WTC11 (cell line): ENCODE measurements around the gene GRM8. TPM values are rescaled to one million over a fixed set of nuclear protein-coding genes. Genes with fewer than 3 reads are reported as not detected.

Experiments
- ATAC-seq: fragments of 200-7000 bp; cut with Tn5 transposase; 2 replicates; pipeline ENCODE4 v1.10.0; 2021; ENCODE audit warnings: mild to moderate bottlenecking, moderate library complexity
- CTCF ChIA-PET: fragments of 300-600 bp; sonication (Branson Sonifier 250); formaldehyde crosslinking; loops from one replicate; lab custom pipeline; 2021; ENCODE audit warnings: antibody characterized with exemption; lab: Charles Lee
- POLR2A ChIA-PET: fragments of 350-600 bp; sonication (Branson Sonifier 250); formaldehyde crosslinking; loops from one replicate; lab custom pipeline; 2021; ENCODE audit warnings: antibody characterized with exemption; lab: Charles Lee
- DNase-seq: peaks from one replicate; pipeline ENCODE4 v3.0.0; 2021; ENCODE audit warnings: low spot score
- H3K27ac Mint-ChIP-seq: 2 replicates; pipeline ENCODE4 v1.8.0; 2021; ENCODE audit warnings: mixed read lengths
- H3K27me3 Mint-ChIP-seq: 2 replicates; pipeline ENCODE4 v1.8.0; 2021; ENCODE audit warnings: low read depth, mild to moderate bottlenecking, moderate library complexity, mixed read lengths
- H3K36me3 Mint-ChIP-seq: 2 replicates; pipeline ENCODE4 v1.8.0; 2021; ENCODE audit warnings: mixed read lengths
- H3K4me1 Mint-ChIP-seq: 2 replicates; pipeline ENCODE4 v1.8.0; 2022; ENCODE audit warnings: mixed read lengths
- H3K4me3 Mint-ChIP-seq: 2 replicates; pipeline ENCODE4 v1.8.0; 2021; ENCODE audit warnings: mild to moderate bottlenecking, moderate library complexity, mixed read lengths
- H3K9me3 Mint-ChIP-seq: 2 replicates; pipeline ENCODE4 v1.8.0; 2021; ENCODE audit warnings: mixed read lengths
- ATF3 ChIP-seq: sonication (generic); formaldehyde crosslinking; conservative IDR thresholded peaks from 2 replicates; pipeline ENCODE4 v1.8.1; 2022; ENCODE audit warnings: mild to moderate bottlenecking, missing genetic modification reagents
- CREM ChIP-seq: sonication (generic); formaldehyde crosslinking; IDR thresholded peaks from 2 replicates; pipeline ENCODE4 v1.8.1; 2022; ENCODE audit warnings: mild to moderate bottlenecking, missing genetic modification reagents, moderate library complexity
- EMX1 ChIP-seq: fragments of 250-450 bp; sonication (Bioruptor Pico); IDR thresholded peaks from 2 replicates; pipeline ENCODE4 v1.8.0; 2021; ENCODE audit warnings: mild to moderate bottlenecking
- ESRRA ChIP-seq: sonication (generic); formaldehyde crosslinking; IDR thresholded peaks from 2 replicates; pipeline ENCODE4 v1.8.1; 2022; ENCODE audit warnings: mild to moderate bottlenecking, missing genetic modification reagents, borderline replicate concordance
- FOXJ3 ChIP-seq: sonication (generic); formaldehyde crosslinking; IDR thresholded peaks from 2 replicates; pipeline ENCODE4 v1.9.0; 2021; ENCODE audit warnings: missing genetic modification reagents, mild to moderate bottlenecking, borderline replicate concordance
- FOXK1 ChIP-seq: sonication (generic); formaldehyde crosslinking; IDR thresholded peaks from 2 replicates; pipeline ENCODE4 v1.8.0; 2022; ENCODE audit warnings: mild to moderate bottlenecking, moderate library complexity, missing genetic modification reagents
- JUN ChIP-seq: sonication (generic); formaldehyde crosslinking; IDR thresholded peaks from 2 replicates; pipeline ENCODE4 v1.8.0; 2023; ENCODE audit warnings: mild to moderate bottlenecking, missing genetic modification reagents
- MLX ChIP-seq: sonication (generic); formaldehyde crosslinking; IDR thresholded peaks from 2 replicates; pipeline ENCODE4 v1.8.1; 2023; ENCODE audit warnings: mild to moderate bottlenecking, missing genetic modification reagents, moderate library complexity
- NFATC4 ChIP-seq: fragments of 250-450 bp; sonication (Bioruptor Pico); IDR thresholded peaks from 2 replicates; pipeline ENCODE4 v1.9.0; 2021; ENCODE audit warnings: mild to moderate bottlenecking
- OVOL2 ChIP-seq: fragments of 250-450 bp; sonication (Bioruptor Pico); IDR thresholded peaks from 2 replicates; pipeline ENCODE4 v1.9.0; 2021; ENCODE audit warnings: mild to moderate bottlenecking, borderline replicate concordance
- PREB ChIP-seq: sonication (generic); formaldehyde crosslinking; IDR thresholded peaks from 2 replicates; pipeline ENCODE4 v1.8.1; 2022; ENCODE audit warnings: mild to moderate bottlenecking, missing genetic modification reagents, moderate library complexity, borderline replicate concordance
- RELA ChIP-seq: sonication (generic); formaldehyde crosslinking; IDR thresholded peaks from 2 replicates; pipeline ENCODE4 v1.8.1; 2022; ENCODE audit warnings: missing genetic modification reagents, mild to moderate bottlenecking, borderline replicate concordance
- TEAD4 ChIP-seq: sonication (generic); formaldehyde crosslinking; IDR thresholded peaks from 2 replicates; pipeline ENCODE4 v1.8.0; 2022; ENCODE audit warnings: mild to moderate bottlenecking, missing genetic modification reagents
- ZBTB21 ChIP-seq: sonication (generic); formaldehyde crosslinking; IDR thresholded peaks from 2 replicates; pipeline ENCODE4 v1.8.1; 2023; ENCODE audit warnings: mild to moderate bottlenecking, missing genetic modification reagents, borderline replicate concordance
- ZNF232 ChIP-seq: sonication (generic); formaldehyde crosslinking; IDR thresholded peaks from 2 replicates; pipeline ENCODE4 v1.8.0; 2022; ENCODE audit warnings: mild to moderate bottlenecking, missing genetic modification reagents
- ZNF281 ChIP-seq: sonication (generic); formaldehyde crosslinking; IDR thresholded peaks from 2 replicates; pipeline ENCODE4 v1.8.0; 2023; ENCODE audit warnings: mild to moderate bottlenecking, missing genetic modification reagents
- ZNF396 ChIP-seq: fragments of 250-450 bp; sonication (Bioruptor Pico); IDR thresholded peaks from 2 replicates; pipeline ENCODE4 v1.8.0; 2021; ENCODE audit warnings: mild to moderate bottlenecking, moderate library complexity, borderline replicate concordance
- ZNF671 ChIP-seq: fragments of 250-450 bp; sonication (Bioruptor Pico); IDR thresholded peaks from 2 replicates; pipeline ENCODE4 v1.8.0; 2021; ENCODE audit warnings: mild to moderate bottlenecking
- total RNA-seq: library from RNA; stranded (reverse); gene quantifications from 3 replicates; pipeline ENCODE4 v1.2.3, GENCODE V29; 2021

Gene GRM8
- total RNA-seq, 1 experiment from 2014 or later: 2.3 TPM

GRCh38 chr7:127264219-127264618 is 11.5 kb upstream of the GRM8 start (continued):
- TF ChIP-seq ZNF281 (CRISPR knock-in tag): no peak

GRCh38 chr7:127258111-127258510 is 5.4 kb upstream of the GRM8 start:
- no peak for DNase-seq
- H3K4me3 Mint-ChIP-seq: no peak overlapping the region
- H3K36me3 Mint-ChIP-seq: no peaks in the 10 kb centered on the region
- peaks cover 19% of the 10 kb centered on the region for H3K4me1 Mint-ChIP-seq
- peaks cover 70% of the 10 kb centered on the region for H3K27me3 Mint-ChIP-seq
- CTCF ChIA-PET: interaction anchor here (0.6 to 1.4 kb wide), 3 partner anchors 13 to 318 kb away, joined by 3 to 4 read pairs (median 3); no protein-coding TSS in a partner anchor
- ATAC-seq: peak; percentile 43
- TF ChIP-seq ZNF232 (CRISPR knock-in tag) (no peak), ESRRA (CRISPR knock-in tag) (no peak), JUN (CRISPR knock-in tag) (no peak), OVOL2 (CRISPR knock-in tag) (no peak), NFATC4 (no peak), ZNF396 (no peak), ZNF671 (CRISPR knock-in tag) (no peak)
- no peak overlapping the region for H3K27ac Mint-ChIP-seq
- POLR2A ChIA-PET: interaction anchor here (0.6 kb wide), 1 partner anchor 28 kb away, joined by 6 read pairs; no protein-coding TSS in a partner anchor
- H3K9me3 Mint-ChIP-seq: peaks cover 9% of the 10 kb centered on the region

- Mint-ChIP-seq H3K36me3 (no peaks in the 10 kb centered on the region), H3K9me3 (peaks cover 9% of the 10 kb centered on the region), H3K27me3 (peaks cover 65% of the 10 kb centered on the region), H3K4me3 (no peak overlapping the region), H3K27ac (no peak overlapping the region), H3K4me1 (peaks cover 19% of the 10 kb centered on the region)
- TF ChIP-seq CREM (CRISPR knock-in tag) (no peak), TEAD4 (no peak), PREB (CRISPR knock-in tag) (no peak), ZBTB21 (CRISPR knock-in tag) (no peak), MLX (CRISPR knock-in tag) (no peak), FOXJ3 (CRISPR knock-in tag) (no peak), ATF3 (CRISPR knock-in tag) (no peak), FOXK1 (CRISPR knock-in tag) (no peak), ESRRA (CRISPR knock-in tag) (no peak), EMX1 (CRISPR knock-in tag) (no peak), RELA (CRISPR knock-in tag) (no peak)
- CTCF ChIA-PET: interaction anchor here (0.7 to 1.4 kb wide), 2 partner anchors 14 to 190 kb away, joined by 3 read pairs; no protein-coding TSS in a partner anchor
- POLR2A ChIA-PET: no interaction called here
- ATAC-seq: no peak
- no peak for DNase-seq
These were observed 4.3 kb upstream of the GRM8 start for GRCh38 chr7:127257086-127257485.
